CD8-positive, alpha-beta memory T cell (primary cell): ENCODE data around the gene NUBPL. TPM values are rescaled to one million over a fixed set of nuclear protein-coding genes. Genes with fewer than 3 reads are reported as not detected.
"Not testable (repeated sequence)": the region's sequence is repeated elsewhere in the genome, so short reads cannot be mapped to it uniquely, and the experiment has no call there.

Experiments used
- CTCF ChIA-PET: fragments of 350-600 bp; sonication (Branson Sonifier 250); formaldehyde crosslinking; loops from one replicate; lab custom pipeline; 2021; ENCODE audit warnings: antibody characterized with exemption; lab: Charles Lee
- POLR2A ChIA-PET: fragments of 350-600 bp; sonication (Branson Sonifier 250); formaldehyde crosslinking; loops from one replicate; lab custom pipeline; 2021; ENCODE audit warnings: antibody characterized with exemption; lab: Charles Lee
- DNase-seq, 5 donors: peaks; one replicate each; pipeline versions ENCODE4 v3.0.0 to v3.0.0-alpha.2; 2020 to 2022; ENCODE audit warnings: mixed read lengths in 1 of 5
- H3K27ac ChIP-seq: one replicate; pipeline ENCODE4 v1.7.0; 2013; ENCODE audit warnings: low read depth, mild to moderate bottlenecking, low read length, moderate library complexity
- H3K27me3 ChIP-seq: 2 replicates; pipeline ENCODE4 v1.7.0; 2013; ENCODE audit warnings: low read length, mild to moderate bottlenecking; ENCODE audit not compliant: insufficient read depth, poor library complexity, severe bottlenecking
- H3K36me3 ChIP-seq: 2 replicates; pipeline ENCODE4 v1.7.0; 2013; ENCODE audit warnings: mild to moderate bottlenecking, low read length, moderate library complexity; ENCODE audit not compliant: insufficient read depth
- H3K4me1 ChIP-seq: 2 replicates; pipeline ENCODE4 v1.7.0; 2013; ENCODE audit warnings: mild to moderate bottlenecking, low read length, moderate library complexity; ENCODE audit not compliant: insufficient read depth
- H3K4me3 ChIP-seq: 2 replicates; pipeline ENCODE4 v1.7.0; 2013; ENCODE audit warnings: mild to moderate bottlenecking, low read length
- H3K9me3 ChIP-seq: 2 replicates; pipeline ENCODE4 v1.7.0; 2013; ENCODE audit warnings: mild to moderate bottlenecking, low read length
- H3K27ac Mint-ChIP-seq, 8 donors: one replicate each; pipeline ENCODE4 v1.8.0; 2020 to 2021; ENCODE audit warnings: mixed read lengths in 8 of 8, mild to moderate bottlenecking in 6 of 8, inconsistent platforms in 3 of 8, moderate library complexity in 3 of 8
- H3K27me3 Mint-ChIP-seq, 2 donors: one replicate each; pipeline ENCODE4 v1.8.0; 2020 to 2021; ENCODE audit warnings: mixed read lengths in 2 of 2, mild to moderate bottlenecking in 1 of 2, moderate library complexity in 1 of 2
- H3K36me3 Mint-ChIP-seq, 3 donors: one replicate each; pipeline ENCODE4 v1.8.0; 2020 to 2021; ENCODE audit warnings: mixed read lengths in 3 of 3, inconsistent platforms in 1 of 3, mild to moderate bottlenecking in 1 of 3
- H3K4me1 Mint-ChIP-seq, 3 donors: one replicate each; pipeline ENCODE4 v1.8.0; 2020 to 2021; ENCODE audit warnings: mixed read lengths in 3 of 3, inconsistent platforms in 1 of 3, mild to moderate bottlenecking in 1 of 3
- H3K4me3 Mint-ChIP-seq, 7 donors: one replicate each; pipeline ENCODE4 v1.8.0; 2020 to 2021; ENCODE audit warnings: mixed read lengths in 7 of 7, mild to moderate bottlenecking in 6 of 7, moderate library complexity in 4 of 7, inconsistent platforms in 2 of 7
- H3K9me3 Mint-ChIP-seq, 5 donors: one replicate each; pipeline ENCODE4 v1.8.0; 2020 to 2022; ENCODE audit warnings: mixed read lengths in 5 of 5, mild to moderate bottlenecking in 3 of 5, moderate library complexity in 2 of 5, inconsistent platforms in 1 of 5
- polyA plus RNA-seq: library from polyadenylated mRNA; unstranded; fragments of 300-500 nt; fragmentation: Illumina TruSeq; gene quantifications from one replicate; pipeline ENCODE4 v1.2.3, GENCODE V29; 2021
- total RNA-seq, 2 experiments: library from RNA; stranded (reverse); gene quantifications; one replicate each; pipeline ENCODE4 v1.2.3, GENCODE V29; 2021

The NUBPL gene
- total and polyA plus RNA-seq, 3 experiments from 2014 or later: 5.2 to 13.0 (median 10.9) TPM

GRCh38 chr14:31880935-31881334 lies 319.7 kb downstream of the NUBPL start:
- Mint-ChIP-seq H3K27ac (no peak overlapping the region), H3K4me1 (no peaks in the 10 kb centered on the region), H3K4me3 (no peak overlapping the region), H3K27me3 (peaks cover 2 to 5% of the 10 kb centered on the region in 2 donors), H3K9me3 (peaks cover 0 to 2% (median 0%) of the 10 kb centered on the region in 5 donors), H3K36me3 (no peaks in the 10 kb centered on the region)
- CTCF ChIA-PET: no interaction called here
- H3K36me3 ChIP-seq: no peaks in the 10 kb centered on the region
- DNase-seq: no peak
- H3K4me3 ChIP-seq: no peak overlapping the region
- H3K9me3 ChIP-seq: no peaks in the 10 kb centered on the region
- H3K4me1 ChIP-seq: no peaks in the 10 kb centered on the region
- no peaks in the 10 kb centered on the region for H3K27me3 ChIP-seq
- POLR2A ChIA-PET: no interaction called here
- no peak overlapping the region for H3K27ac ChIP-seq

- Histone ChIP-seq H3K9me3 (no peaks in the 10 kb centered on the region), H3K27me3 (no peaks in the 10 kb centered on the region), H3K36me3 (no peaks in the 10 kb centered on the region), H3K4me3 (no peak overlapping the region), H3K4me1 (no peaks in the 10 kb centered on the region), H3K27ac (no peak overlapping the region)
- DNase-seq: no peak
- H3K27me3 Mint-ChIP-seq: peaks cover 2 to 5% of the 10 kb centered on the region in 2 donors
- CTCF ChIA-PET: no interaction called here
- POLR2A ChIA-PET: no interaction called here
- no peak overlapping the region for H3K4me3 Mint-ChIP-seq
- H3K36me3 Mint-ChIP-seq: no peaks in the 10 kb centered on the region
- H3K9me3 Mint-ChIP-seq: peaks cover 0 to 2% (median 0%) of the 10 kb centered on the region in 5 donors
- H3K4me1 Mint-ChIP-seq: no peaks in the 10 kb centered on the region
- H3K27ac Mint-ChIP-seq: no peak overlapping the region
Measured at GRCh38 chr14:31881531-31882310, 320.5 kb downstream of the NUBPL start.

GRCh38 chr14:31884238-31884637 lies 323.0 kb downstream of the NUBPL start:
- no peak overlapping the region for H3K27ac ChIP-seq
- no peak overlapping the region for H3K4me3 ChIP-seq
- DNase-seq: no peak
- H3K36me3 ChIP-seq: no peaks in the 10 kb centered on the region
- no peaks in the 10 kb centered on the region for H3K9me3 ChIP-seq
- Mint-ChIP-seq H3K36me3 (no peaks in the 10 kb centered on the region), H3K4me3 (no peak overlapping the region), H3K4me1 (no peaks in the 10 kb centered on the region), H3K9me3 (peaks cover 0 to 2% (median 0%) of the 10 kb centered on the region in 5 donors), H3K27ac (no peak overlapping the region), H3K27me3 (peaks cover 2 to 5% of the 10 kb centered on the region in 2 donors)
- H3K4me1 ChIP-seq: no peaks in the 10 kb centered on the region
- H3K27me3 ChIP-seq: no peaks in the 10 kb centered on the region
- ChIA-PET POLR2A (no interaction called here), CTCF (no interaction called here)

- H3K36me3 Mint-ChIP-seq: no peaks in the 10 kb centered on the region
- no peak overlapping the region for H3K27ac Mint-ChIP-seq
- H3K4me3 ChIP-seq: no peak overlapping the region
- peaks cover 0 to 2% (median 0%) of the 10 kb centered on the region in 5 donors for H3K9me3 Mint-ChIP-seq
- H3K4me1 ChIP-seq: no peaks in the 10 kb centered on the region
- H3K9me3 ChIP-seq: no peaks in the 10 kb centered on the region
- CTCF ChIA-PET: no interaction called here
- no peaks in the 10 kb centered on the region for H3K27me3 ChIP-seq
- no peaks in the 10 kb centered on the region for H3K4me1 Mint-ChIP-seq
- DNase-seq: no peak
- H3K36me3 ChIP-seq: no peaks in the 10 kb centered on the region
- peaks cover 2 to 3% of the 10 kb centered on the region in 2 donors for H3K27me3 Mint-ChIP-seq
- no peak overlapping the region for H3K27ac ChIP-seq
- no peak overlapping the region for H3K4me3 Mint-ChIP-seq
- POLR2A ChIA-PET: no interaction called here
Measured at GRCh38 chr14:31884776-31885379, 323.7 kb downstream of the NUBPL start.

- H3K27ac Mint-ChIP-seq: no peak overlapping the region
- ChIA-PET POLR2A (no interaction called here), CTCF (no interaction called here)
- Histone ChIP-seq H3K36me3 (no peaks in the 10 kb centered on the region), H3K27ac (no peak overlapping the region), H3K4me3 (no peak overlapping the region), H3K9me3 (no peaks in the 10 kb centered on the region), H3K4me1 (no peaks in the 10 kb centered on the region), H3K27me3 (no peaks in the 10 kb centered on the region)
- no peak overlapping the region for H3K4me3 Mint-ChIP-seq
- DNase-seq: no peak
- H3K27me3 Mint-ChIP-seq: peaks cover under 1 to 3% of the 10 kb centered on the region in 2 donors
- no peaks in the 10 kb centered on the region for H3K9me3 Mint-ChIP-seq
- no peaks in the 10 kb centered on the region for H3K4me1 Mint-ChIP-seq
- H3K36me3 Mint-ChIP-seq: no peaks in the 10 kb centered on the region
Measured at GRCh38 chr14:31886156-31886835, 325.1 kb downstream of the NUBPL start.

- H3K4me1 Mint-ChIP-seq: no peaks in the 10 kb centered on the region
- ChIA-PET POLR2A (no interaction called here), CTCF (no interaction called here)
- no peak overlapping the region for H3K27ac Mint-ChIP-seq
- H3K4me3 Mint-ChIP-seq: no peak overlapping the region
- H3K27me3 Mint-ChIP-seq: peaks cover 0 to 10% of the 10 kb centered on the region in 2 donors
- Histone ChIP-seq H3K27me3 (no peaks in the 10 kb centered on the region), H3K9me3 (no peaks in the 10 kb centered on the region), H3K36me3 (no peaks in the 10 kb centered on the region), H3K4me1 (no peaks in the 10 kb centered on the region), H3K4me3 (no peak overlapping the region), H3K27ac (no peak overlapping the region)
- H3K9me3 Mint-ChIP-seq: peaks cover 0 to 4% (median 0%) of the 10 kb centered on the region in 5 donors
- DNase-seq: no peak
- no peaks in the 10 kb centered on the region for H3K36me3 Mint-ChIP-seq
Measured at GRCh38 chr14:31887929-31888580, 326.9 kb downstream of the NUBPL start.

- Mint-ChIP-seq H3K27ac (no peak overlapping the region), H3K9me3 (peaks cover 0 to 4% (median 0%) of the 10 kb centered on the region in 5 donors), H3K4me3 (no peak overlapping the region), H3K27me3 (peaks cover 2 to 16% of the 10 kb centered on the region in 2 donors), H3K36me3 (no peaks in the 10 kb centered on the region), H3K4me1 (no peaks in the 10 kb centered on the region)
- Histone ChIP-seq H3K9me3 (no peaks in the 10 kb centered on the region), H3K4me3 (no peak overlapping the region), H3K27ac (no peak overlapping the region), H3K4me1 (no peaks in the 10 kb centered on the region), H3K27me3 (no peaks in the 10 kb centered on the region), H3K36me3 (no peaks in the 10 kb centered on the region)
- no peak for DNase-seq
- POLR2A ChIA-PET: no interaction called here
- CTCF ChIA-PET: no interaction called here
Measured at GRCh38 chr14:31889297-31889696, 328.1 kb downstream of the NUBPL start.

GRCh38 chr14:31890202-31890601 lies 329.0 kb downstream of the NUBPL start:
- CTCF ChIA-PET, DNase-seq: not testable (repeated sequence)

More at GRCh38 chr14:31890202-31890601, 329.0 kb downstream of the NUBPL start:
- H3K4me1 Mint-ChIP-seq, H3K4me3 Mint-ChIP-seq, H3K4me3 ChIP-seq, H3K27ac ChIP-seq, H3K27me3 ChIP-seq, H3K36me3 ChIP-seq, H3K36me3 Mint-ChIP-seq, H3K27ac Mint-ChIP-seq, H3K4me1 ChIP-seq, H3K9me3 ChIP-seq, POLR2A ChIA-PET, H3K9me3 Mint-ChIP-seq: not testable (repeated sequence)
- H3K27me3 Mint-ChIP-seq: peaks cover 3 to 21% of the 10 kb centered on the region in 2 donors
